H9 (cell line): Measurements from ENCODE around the gene FHOD3. TPM values are rescaled to one million over a fixed set of nuclear protein-coding genes. Genes with fewer than 3 reads are reported as not detected.

Source experiments
- DNase-seq: peaks from one replicate; pipeline ENCODE4 v3.0.0-alpha.2; 2017
- H2AFZ ChIP-seq: one replicate; pipeline ENCODE4 v1.6.1; 2013; ENCODE audit warnings: mild to moderate bottlenecking, low read length, control low read depth, moderate library complexity
- H2AK5ac ChIP-seq: 2 replicates; pipeline ENCODE4 v1.6.1; 2013; ENCODE audit warnings: low read length, control low read depth, mixed read lengths; ENCODE audit not compliant: insufficient read length
- H2BK120ac ChIP-seq: one replicate; pipeline ENCODE4 v1.6.1; 2013; ENCODE audit warnings: low read depth, mild to moderate bottlenecking, low read length, control low read depth, inconsistent platforms; ENCODE audit not compliant: poor library complexity, severe bottlenecking
- H2BK12ac ChIP-seq: 2 replicates; pipeline ENCODE4 v1.6.1; 2013; ENCODE audit warnings: low read length, control low read depth, mixed read lengths, low read depth; ENCODE audit not compliant: insufficient read length
- H2BK15ac ChIP-seq: 2 replicates; pipeline ENCODE4 v1.6.1; 2013; ENCODE audit warnings: low read depth, low read length, control low read depth
- H2BK20ac ChIP-seq: one replicate; pipeline ENCODE4 v1.6.1; 2013; ENCODE audit warnings: low read depth, mild to moderate bottlenecking, low read length, control low read depth, inconsistent platforms; ENCODE audit not compliant: poor library complexity, severe bottlenecking
- H2BK5ac ChIP-seq: 2 replicates; pipeline ENCODE4 v1.6.1; 2013; ENCODE audit warnings: low read length, control low read depth, mixed read lengths; ENCODE audit not compliant: insufficient read length
- H3K14ac ChIP-seq: 2 replicates; pipeline ENCODE4 v1.6.1; 2013; ENCODE audit warnings: low read length, control low read depth; ENCODE audit not compliant: insufficient read depth
- H3K18ac ChIP-seq: 2 replicates; pipeline ENCODE4 v1.6.1; 2013; ENCODE audit warnings: low read depth, mild to moderate bottlenecking, mixed read lengths, low read length, control low read depth; ENCODE audit not compliant: insufficient read length
- H3K23ac ChIP-seq: 2 replicates; pipeline ENCODE4 v1.6.1; 2013; ENCODE audit warnings: low read length, control low read depth, mixed read lengths, low read depth; ENCODE audit not compliant: insufficient read length
- H3K23me2 ChIP-seq: 2 replicates; pipeline ENCODE4 v1.6.1; 2013; ENCODE audit warnings: low read depth, mild to moderate bottlenecking, mixed read lengths, low read length, control low read depth; ENCODE audit not compliant: insufficient read length, poor library complexity, severe bottlenecking
- H3K27ac ChIP-seq: 2 replicates; pipeline ENCODE4 v1.5.1; 2013; ENCODE audit warnings: low read length, control low read depth, mixed read lengths, low read depth; ENCODE audit not compliant: insufficient read length
- H3K27me3 ChIP-seq: 2 replicates; pipeline ENCODE4 v1.6.1; 2013; ENCODE audit warnings: low read length, control low read depth, inconsistent platforms; ENCODE audit not compliant: insufficient read depth
- H3K4ac ChIP-seq: 2 replicates; pipeline ENCODE4 v1.6.1; 2013; ENCODE audit warnings: low read depth, mild to moderate bottlenecking, control low read depth, inconsistent platforms, low read length, moderate library complexity
- H3K4me1 ChIP-seq: 2 replicates; pipeline ENCODE4 v1.6.1; 2013; ENCODE audit warnings: low read length, control low read depth, inconsistent platforms; ENCODE audit not compliant: insufficient read depth
- H3K4me2 ChIP-seq: 2 replicates; pipeline ENCODE4 v1.6.1; 2013; ENCODE audit warnings: low read length, control low read depth, mixed read lengths; ENCODE audit not compliant: insufficient read length, insufficient read depth
- H3K56ac ChIP-seq: 2 replicates; pipeline ENCODE4 v1.6.1; 2013; ENCODE audit warnings: low read depth, mild to moderate bottlenecking, mixed read lengths, low read length, control low read depth; ENCODE audit not compliant: insufficient read length
- H3K79me1 ChIP-seq: 2 replicates; pipeline ENCODE4 v1.6.1; 2013; ENCODE audit warnings: low read depth, mild to moderate bottlenecking, moderate library complexity, low read length, control low read depth, inconsistent platforms; ENCODE audit not compliant: insufficient read depth, poor library complexity, severe bottlenecking
- H3K79me2 ChIP-seq: 2 replicates; pipeline ENCODE4 v1.6.1; 2013; ENCODE audit warnings: low read length, control low read depth, inconsistent platforms; ENCODE audit not compliant: insufficient read depth
- H3K9ac ChIP-seq: 2 replicates; pipeline ENCODE4 v1.6.1; 2013; ENCODE audit warnings: low read length, control low read depth, mixed read lengths; ENCODE audit not compliant: insufficient read length; ENCODE audit errors: extremely low read depth
- H3K9me3 ChIP-seq: one replicate; pipeline ENCODE4 v1.6.1; 2013; ENCODE audit warnings: low read depth, low read length, inconsistent platforms; ENCODE audit not compliant: control insufficient read depth
- H3T11ph ChIP-seq: one replicate; pipeline ENCODE4 v1.6.1; 2013; ENCODE audit warnings: mild to moderate bottlenecking, low read length, control low read depth, inconsistent platforms
- H4K20me1 ChIP-seq: one replicate; pipeline ENCODE4 v1.6.1; 2013; ENCODE audit not compliant: control insufficient read depth, insufficient read length, insufficient read depth
- H4K5ac ChIP-seq: 2 replicates; pipeline ENCODE4 v1.6.1; 2013; ENCODE audit warnings: low read depth, mild to moderate bottlenecking, mixed read lengths, low read length, control low read depth; ENCODE audit not compliant: insufficient read length
- H4K8ac ChIP-seq: replicated peaks from 2 replicates; pipeline ENCODE4 v1.6.1; 2013; ENCODE audit warnings: low read length, control low read depth, mixed read lengths, low read depth; ENCODE audit not compliant: insufficient read length
- H4K91ac ChIP-seq: 2 replicates; pipeline ENCODE4 v1.6.1; 2013; ENCODE audit warnings: low read depth, mild to moderate bottlenecking, moderate library complexity, mixed read lengths, low read length, control low read depth; ENCODE audit not compliant: insufficient read length
- H3K27ac Mint-ChIP-seq, 3 experiments: 2 replicates in 2 of 3; 3 replicates in 1 of 3; pipeline ENCODE4 v1.8.0; 2020 to 2021; ENCODE audit warnings: mixed read lengths in 3 of 3, mild to moderate bottlenecking in 1 of 3, moderate library complexity in 1 of 3
- H3K27me3 Mint-ChIP-seq: 2 replicates; pipeline ENCODE4 v1.8.0; 2021; ENCODE audit warnings: low read depth, mild to moderate bottlenecking, moderate library complexity, mixed read lengths
- H3K36me3 Mint-ChIP-seq, 3 experiments: 2 replicates in 2 of 3; 3 replicates in 1 of 3; pipeline ENCODE4 v1.8.0; 2020 to 2021; ENCODE audit warnings: low read depth in 3 of 3, mixed read lengths in 3 of 3; ENCODE audit not compliant: insufficient read depth in 1 of 3
- H3K4me1 Mint-ChIP-seq, 2 experiments: 2 replicates each; pipeline ENCODE4 v1.8.0; 2020; ENCODE audit warnings: mixed read lengths in 2 of 2
- H3K4me3 Mint-ChIP-seq, 2 experiments: 2 replicates in 1 of 2; 3 replicates in 1 of 2; pipeline ENCODE4 v1.8.0; 2020 to 2021; ENCODE audit warnings: mild to moderate bottlenecking in 2 of 2, mixed read lengths in 2 of 2, moderate library complexity in 1 of 2
- H3K9me3 Mint-ChIP-seq, 2 experiments: 2 replicates in 1 of 2; 3 replicates in 1 of 2; pipeline ENCODE4 v1.8.0; 2020; ENCODE audit warnings: mild to moderate bottlenecking in 2 of 2, mixed read lengths in 2 of 2, moderate library complexity in 1 of 2
- total RNA-seq: library from RNA; stranded (reverse); gene quantifications from 2 replicates; pipeline ENCODE4 v1.2.1, GENCODE V29; 2021
- TF ChIP-seq, protein P1 (sequence below): fragments of 200-600 bp; sonication (generic); conservative IDR thresholded peaks from 3 replicates; pipeline ENCODE4 v1.8.0; 2021; ENCODE audit warnings: antibody characterized with exemption, mild to moderate bottlenecking

FHOD3 gene
- total RNA-seq, 1 experiment from 2014 or later, result 8.0 TPM

DNA sequence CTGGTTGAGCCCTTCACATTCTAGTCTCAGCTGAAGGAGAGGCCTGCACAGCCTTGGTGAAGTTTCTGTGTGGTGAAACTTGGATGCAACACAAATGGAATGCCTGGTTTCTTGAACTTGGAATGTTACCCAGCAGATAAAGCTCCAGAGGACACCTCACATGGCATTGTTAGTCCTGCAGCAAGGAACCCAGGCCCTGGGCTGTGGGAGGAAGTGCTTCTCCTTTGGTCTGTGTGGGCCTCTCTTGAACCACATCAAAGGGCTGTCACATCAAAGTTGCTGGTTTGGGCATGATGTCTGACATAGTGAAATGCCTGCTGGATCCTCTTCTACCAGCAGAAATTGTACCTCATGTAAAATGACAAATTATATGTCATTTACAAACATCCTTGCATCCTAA lies 198.5 kb downstream of the FHOD3 start:
- H3K79me2 ChIP-seq, result no peaks in the 10 kb centered on the region

More for the DNA sequence above, 198.5 kb downstream of the FHOD3 start:
- no peak overlapping the region for H3K27ac Mint-ChIP-seq
- H2BK12ac ChIP-seq, result no peak overlapping the region
- H3K27ac ChIP-seq, result no peak overlapping the region
- no peaks in the 10 kb centered on the region for H3K79me1 ChIP-seq
- no peak overlapping the region for H3T11ph ChIP-seq
- H3K4me3 Mint-ChIP-seq, result no peak overlapping the region
- no peak overlapping the region for H2BK20ac ChIP-seq
- H3K9me3 Mint-ChIP-seq, result no peaks in the 10 kb centered on the region
- no peak overlapping the region for H4K8ac ChIP-seq
- no peak overlapping the region for H2BK15ac ChIP-seq
- DNase-seq, result no peak
- peaks cover 6% of the 10 kb centered on the region; the same call in 1 of the 2 replicates for H3K4me1 ChIP-seq
- no peak overlapping the region for H3K4ac ChIP-seq
- H3K27me3 Mint-ChIP-seq, result no peaks in the 10 kb centered on the region
- no peak overlapping the region for H4K5ac ChIP-seq
- H2AFZ ChIP-seq, result no peak overlapping the region
- H2BK5ac ChIP-seq, result no peak overlapping the region
- TF ChIP-seq, protein P1, sequence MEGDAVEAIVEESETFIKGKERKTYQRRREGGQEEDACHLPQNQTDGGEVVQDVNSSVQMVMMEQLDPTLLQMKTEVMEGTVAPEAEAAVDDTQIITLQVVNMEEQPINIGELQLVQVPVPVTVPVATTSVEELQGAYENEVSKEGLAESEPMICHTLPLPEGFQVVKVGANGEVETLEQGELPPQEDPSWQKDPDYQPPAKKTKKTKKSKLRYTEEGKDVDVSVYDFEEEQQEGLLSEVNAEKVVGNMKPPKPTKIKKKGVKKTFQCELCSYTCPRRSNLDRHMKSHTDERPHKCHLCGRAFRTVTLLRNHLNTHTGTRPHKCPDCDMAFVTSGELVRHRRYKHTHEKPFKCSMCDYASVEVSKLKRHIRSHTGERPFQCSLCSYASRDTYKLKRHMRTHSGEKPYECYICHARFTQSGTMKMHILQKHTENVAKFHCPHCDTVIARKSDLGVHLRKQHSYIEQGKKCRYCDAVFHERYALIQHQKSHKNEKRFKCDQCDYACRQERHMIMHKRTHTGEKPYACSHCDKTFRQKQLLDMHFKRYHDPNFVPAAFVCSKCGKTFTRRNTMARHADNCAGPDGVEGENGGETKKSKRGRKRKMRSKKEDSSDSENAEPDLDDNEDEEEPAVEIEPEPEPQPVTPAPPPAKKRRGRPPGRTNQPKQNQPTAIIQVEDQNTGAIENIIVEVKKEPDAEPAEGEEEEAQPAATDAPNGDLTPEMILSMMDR, result no peak
- no peak overlapping the region for H3K4me2 ChIP-seq
- no peaks in the 10 kb centered on the region for H3K36me3 Mint-ChIP-seq
- no peaks in the 10 kb centered on the region for H3K23me2 ChIP-seq
- no peak overlapping the region for H3K14ac ChIP-seq
- H3K4me1 Mint-ChIP-seq, result peaks cover 28 to 35% of the 10 kb centered on the region in 2 experiments
- H3K27me3 ChIP-seq, result no peaks in the 10 kb centered on the region
- H3K56ac ChIP-seq, result no peak overlapping the region
- H2AK5ac ChIP-seq, result no peak overlapping the region
- H3K9ac ChIP-seq, result no peak overlapping the region
- no peak overlapping the region for H4K91ac ChIP-seq
- H2BK120ac ChIP-seq, result no peak overlapping the region
- H4K20me1 ChIP-seq, result no peaks in the 10 kb centered on the region
- H3K18ac ChIP-seq, result no peak overlapping the region
- H3K9me3 ChIP-seq, result no peaks in the 10 kb centered on the region
- H3K23ac ChIP-seq, result no peak overlapping the region
